PFSK-1 (cell line): ENCODE results near the gene ROBO1.

Experiments used
- FOXP2 ChIP-seq: optimal IDR thresholded peaks from 2 replicates; pipeline ENCODE3; 2011; ENCODE audit warnings: borderline replicate concordance, control low read depth, inconsistent platforms; ENCODE audit not compliant: insufficient read depth; ENCODE audit errors: extremely low read length, extremely low read depth
- POLR2AphosphoS5 ChIP-seq: IDR thresholded peaks from 2 replicates; pipeline ENCODE4 v1.6.1; 2012; ENCODE audit warnings: low read depth, mild to moderate bottlenecking, control low read depth, low read length, moderate library complexity
- REST ChIP-seq, 2 experiments: IDR thresholded peaks; 2 replicates each; pipeline versions ENCODE4 v1.6.1 to v1.8.0; 2011 to 2012; ENCODE audit warnings: low read depth in 2 of 2, low read length in 2 of 2, control low read depth in 1 of 2, inconsistent platforms in 1 of 2, mild to moderate bottlenecking in 1 of 2, moderate library complexity in 1 of 2; ENCODE audit not compliant: insufficient read depth in 1 of 2
- SIN3A ChIP-seq: IDR thresholded peaks from 2 replicates; pipeline ENCODE4 v1.6.1; 2012; ENCODE audit warnings: mild to moderate bottlenecking, low read length, moderate library complexity, borderline replicate concordance; ENCODE audit not compliant: insufficient read depth
- TAF1 ChIP-seq: IDR thresholded peaks from 2 replicates; pipeline ENCODE4 v1.6.1; 2012; ENCODE audit warnings: low read length, control low read depth, borderline replicate concordance; ENCODE audit not compliant: insufficient read depth

The ROBO1 gene

GRCh38 chr3:78951342-78951945 lies 816.4 kb downstream of the ROBO1 start:
- no peak for TF ChIP-seq TAF1
- TF ChIP-seq FOXP2, result no peak
- TF ChIP-seq POLR2AphosphoS5, result no peak
- no peak for TF ChIP-seq REST (IDR thresholded peaks at IDR 0.05; ENCODE audit: insufficient read depth in 1 of 2, low read depth in 2 of 2, low read length in 2 of 2)
- TF ChIP-seq SIN3A, result no peak

GRCh38 chr3:78941587-78941986 lies 826.2 kb downstream of the ROBO1 start:
- TF ChIP-seq FOXP2, result no peak
- TF ChIP-seq TAF1, result no peak
- TF ChIP-seq SIN3A, result no peak
- TF ChIP-seq POLR2AphosphoS5, result no peak
- no peak for TF ChIP-seq REST (IDR thresholded peaks at IDR 0.05; ENCODE audit: insufficient read depth in 1 of 2, low read depth in 2 of 2, low read length in 2 of 2)

GRCh38 chr3:78940626-78941025 lies 827.2 kb downstream of the ROBO1 start:
- no peak for TF ChIP-seq TAF1
- no peak for TF ChIP-seq REST (IDR thresholded peaks at IDR 0.05; ENCODE audit: insufficient read depth in 1 of 2, low read depth in 2 of 2, low read length in 2 of 2)
- TF ChIP-seq POLR2AphosphoS5, result no peak
- TF ChIP-seq SIN3A, result no peak
- no peak for TF ChIP-seq FOXP2

GRCh38 chr3:78940128-78940527 lies 827.7 kb downstream of the ROBO1 start:
- TF ChIP-seq POLR2AphosphoS5, result no peak

GRCh38 chr3:78937475-78937874 lies 830.3 kb downstream of the ROBO1 start:
- TF ChIP-seq FOXP2, result no peak
- TF ChIP-seq SIN3A, result no peak
- no peak for TF ChIP-seq REST (IDR thresholded peaks at IDR 0.05; ENCODE audit: insufficient read depth in 1 of 2, low read depth in 2 of 2, low read length in 2 of 2)
- TF ChIP-seq POLR2AphosphoS5, result no peak
- TF ChIP-seq TAF1, result no peak
